Lung (tissue), 12 donors: ENCODE data around the gene ACP1. TPM values are rescaled to one million over a fixed set of nuclear protein-coding genes. Genes with fewer than 3 reads are reported as not detected.
"Not testable (repeated sequence)": the region's sequence is repeated elsewhere in the genome, so short reads cannot be mapped to it uniquely, and the experiment has no call there.

Source experiments
- ATAC-seq: fragments of 200-7000 bp; cut with Tn5 transposase; one replicate; pipeline ENCODE4 v1.9.1; 2020; ENCODE audit warnings: moderate number of reproducible peaks; ENCODE audit not compliant: insufficient read depth, low FRiP score
- DNase-seq, 3 donors: peaks; one replicate each; pipeline ENCODE4 v3.0.0-alpha.2; 2013 to 2017
- H3K27ac ChIP-seq, 2 donors: one replicate each; pipeline ENCODE4 v1.5.1; 2013; ENCODE audit warnings: mild to moderate bottlenecking in 2 of 2, moderate library complexity in 2 of 2, control low read depth in 1 of 2, inconsistent platforms in 1 of 2, low read depth in 1 of 2, low read length in 1 of 2
- H3K27me3 ChIP-seq, 3 donors: one replicate each; pipeline ENCODE4 v1.5.1; 2013; ENCODE audit warnings: low read length in 2 of 3; ENCODE audit not compliant: control insufficient read depth in 3 of 3, insufficient read depth in 3 of 3
- H3K36me3 ChIP-seq, 4 donors: one replicate each; pipeline ENCODE4 v1.5.1; 2013; ENCODE audit warnings: low read length in 4 of 4, mild to moderate bottlenecking in 1 of 4, moderate library complexity in 1 of 4; ENCODE audit not compliant: control insufficient read depth in 4 of 4, insufficient read depth in 4 of 4
- H3K4me1 ChIP-seq, 5 donors: one replicate each; pipeline ENCODE4 v1.5.1; 2013; ENCODE audit warnings: low read length in 5 of 5, mild to moderate bottlenecking in 2 of 5, moderate library complexity in 1 of 5; ENCODE audit not compliant: control insufficient read depth in 5 of 5, insufficient read depth in 5 of 5
- H3K4me3 ChIP-seq: one replicate; pipeline ENCODE4 v1.5.1; 2013; ENCODE audit warnings: mild to moderate bottlenecking, control low read depth, moderate library complexity
- H3K9ac ChIP-seq, 2 donors: one replicate each; pipeline ENCODE4 v1.5.1; 2013; ENCODE audit warnings: low read length in 2 of 2, control low read depth in 1 of 2; ENCODE audit not compliant: insufficient read depth in 1 of 2
- H3K9me3 ChIP-seq, 4 donors: one replicate each; pipeline ENCODE4 v1.5.1; 2013; ENCODE audit warnings: low read length in 3 of 4, mild to moderate bottlenecking in 1 of 4, moderate library complexity in 1 of 4; ENCODE audit not compliant: control insufficient read depth in 4 of 4, insufficient read depth in 3 of 4
- WGBS, 2 donors: extraction: QIAGEN DNeasy Blood & Tissue Kit; methylation state at CpG; one replicate each; pipeline ENCODE4 v1.1.7; 2013; 5-methylcytosine and 5-hydroxymethylcytosine counted together
- polyA plus RNA-seq, 2 donors: library from polyadenylated mRNA; stranded (reverse); fragments of 200-250 nt; gene quantifications; one replicate each; pipeline ENCODE4 v1.2.1, GENCODE V29; 2013
- total RNA-seq, 2 donors: library from RNA; depleted of rRNA in 1 of 2; stranded (reverse); fragments of >200 nt in 1 of 2; gene quantifications; one replicate each; pipeline ENCODE4 v1.2.1, GENCODE V29; 2014 to 2021
- TF ChIP-seq, protein P1 (sequence below): IDR thresholded peaks from 2 replicates; pipeline ENCODE4 v1.5.1; 2012; ENCODE audit warnings: mild to moderate bottlenecking; ENCODE audit errors: control extremely low read depth, extremely low read depth
- donor health status: control.
- donor health status: control.
- donor health status: Bipolar disorder and iron deficiency.
- donor health status: healthy.
- donor health status: DM: yes; HTN: yes; CAD: no.

The ACP1 gene
- total and polyA plus RNA-seq, 4 donors = 66.0 to 136 (median 75.0) TPM

DNA sequence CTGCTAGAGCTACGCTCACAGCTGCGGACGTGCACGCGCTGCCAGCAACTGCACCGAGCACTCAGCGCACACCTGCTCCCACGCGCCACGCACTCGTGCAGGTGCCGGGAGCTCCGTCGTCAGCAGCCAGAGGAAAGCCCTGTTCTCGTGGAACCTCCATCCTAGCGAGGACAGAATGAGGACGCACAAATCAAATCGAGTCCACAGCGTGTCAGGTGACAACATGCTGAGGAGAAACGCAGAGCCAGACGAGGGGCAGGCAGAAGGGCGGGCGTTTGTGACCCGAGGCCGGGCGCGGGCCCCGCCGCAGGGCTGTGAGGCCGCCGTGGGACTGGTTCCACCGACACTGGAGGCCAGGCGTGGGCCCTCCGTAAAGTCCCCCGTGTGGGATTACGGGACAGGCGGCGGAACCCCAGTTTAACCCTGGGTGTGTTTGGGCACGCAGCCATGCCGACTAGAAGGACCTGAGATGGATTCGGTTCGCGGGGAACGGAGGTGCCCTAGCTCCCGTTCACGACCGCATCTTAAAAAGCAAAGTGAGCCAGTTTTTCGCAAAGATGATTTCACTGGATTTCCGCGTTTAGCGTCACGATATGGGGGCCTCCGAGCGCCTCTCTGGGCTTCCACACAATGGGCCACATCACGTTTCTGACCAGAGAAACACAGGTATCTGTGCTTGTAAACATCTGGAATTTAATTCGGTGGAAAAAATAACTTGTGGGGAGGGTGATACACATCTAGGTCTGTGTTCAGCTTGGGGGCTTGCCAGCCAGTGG lies 50.0 kb downstream of the ACP1 start:
- H3K4me3 ChIP-seq = no peak overlapping the region
- H3K27me3 ChIP-seq = no peaks in the 10 kb centered on the region
- TF ChIP-seq, protein P1, sequence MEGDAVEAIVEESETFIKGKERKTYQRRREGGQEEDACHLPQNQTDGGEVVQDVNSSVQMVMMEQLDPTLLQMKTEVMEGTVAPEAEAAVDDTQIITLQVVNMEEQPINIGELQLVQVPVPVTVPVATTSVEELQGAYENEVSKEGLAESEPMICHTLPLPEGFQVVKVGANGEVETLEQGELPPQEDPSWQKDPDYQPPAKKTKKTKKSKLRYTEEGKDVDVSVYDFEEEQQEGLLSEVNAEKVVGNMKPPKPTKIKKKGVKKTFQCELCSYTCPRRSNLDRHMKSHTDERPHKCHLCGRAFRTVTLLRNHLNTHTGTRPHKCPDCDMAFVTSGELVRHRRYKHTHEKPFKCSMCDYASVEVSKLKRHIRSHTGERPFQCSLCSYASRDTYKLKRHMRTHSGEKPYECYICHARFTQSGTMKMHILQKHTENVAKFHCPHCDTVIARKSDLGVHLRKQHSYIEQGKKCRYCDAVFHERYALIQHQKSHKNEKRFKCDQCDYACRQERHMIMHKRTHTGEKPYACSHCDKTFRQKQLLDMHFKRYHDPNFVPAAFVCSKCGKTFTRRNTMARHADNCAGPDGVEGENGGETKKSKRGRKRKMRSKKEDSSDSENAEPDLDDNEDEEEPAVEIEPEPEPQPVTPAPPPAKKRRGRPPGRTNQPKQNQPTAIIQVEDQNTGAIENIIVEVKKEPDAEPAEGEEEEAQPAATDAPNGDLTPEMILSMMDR = no peak
- no peak for ATAC-seq
- WGBS, 2 donors = 93 to 95% methylated on average over 56 of the region's 56 CpGs
- peaks cover 0 to 2% (median 0%) of the 10 kb centered on the region in 4 donors for H3K9me3 ChIP-seq
- peaks cover 0 to 6% (median 0%) of the 10 kb centered on the region in 5 donors for H3K4me1 ChIP-seq
- DNase-seq = no peak
- no peaks in the 10 kb centered on the region for H3K36me3 ChIP-seq
- H3K27ac ChIP-seq = no peak overlapping the region
- no peak overlapping the region for H3K9ac ChIP-seq

DNA sequence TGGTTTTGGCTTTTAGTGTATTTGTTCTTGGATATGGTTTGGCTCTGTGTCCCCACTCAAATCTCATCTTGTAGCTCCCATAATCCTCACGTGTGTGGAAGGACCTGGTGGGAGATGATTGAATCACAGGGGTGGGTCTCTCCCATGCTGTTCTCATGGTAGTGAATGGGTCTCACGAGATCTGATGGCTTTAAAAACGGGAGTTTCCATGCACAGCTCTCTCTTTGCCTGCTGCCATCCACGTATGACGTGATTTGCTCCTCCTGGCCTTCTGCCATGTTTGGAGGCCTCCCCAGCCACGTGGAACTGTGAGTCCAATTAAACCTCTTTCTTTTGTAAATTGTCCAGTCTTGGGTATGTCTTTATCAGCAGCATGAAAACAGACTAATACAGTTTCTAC lies 51.2 kb downstream of the ACP1 start:
- not testable (repeated sequence) for ATAC-seq, H3K9me3 ChIP-seq, H3K36me3 ChIP-seq, H3K4me1 ChIP-seq, H3K27ac ChIP-seq, H3K9ac ChIP-seq, DNase-seq, H3K4me3 ChIP-seq, H3K27me3 ChIP-seq
- WGBS, 2 donors = 59 to 80% methylated on average over 6 of the region's 6 CpGs

DNA sequence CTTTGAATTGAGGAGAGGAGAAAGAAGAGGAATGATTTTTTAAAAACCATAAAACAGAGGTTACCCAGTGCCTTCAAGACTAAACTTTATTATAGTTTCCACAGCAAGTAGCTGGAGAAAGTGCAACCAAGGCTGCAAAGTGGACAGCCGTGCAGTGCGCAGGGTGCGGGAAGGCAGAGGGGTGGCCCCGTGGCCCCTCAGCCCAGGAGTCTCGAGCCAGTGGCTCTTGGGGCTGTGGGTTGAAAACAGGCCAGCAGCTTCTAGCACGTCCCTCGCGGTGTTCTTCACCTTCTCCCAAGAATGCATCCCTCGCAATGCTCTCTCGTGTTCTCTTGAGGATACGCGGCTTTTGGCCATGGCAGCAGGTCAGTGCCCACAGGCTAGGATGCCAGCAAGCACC lies 51.6 kb downstream of the ACP1 start:
- no peak for DNase-seq
- TF ChIP-seq, protein P1 = no peak
- peaks cover 0 to 6% (median 0%) of the 10 kb centered on the region in 5 donors for H3K4me1 ChIP-seq
- no peak overlapping the region for H3K27ac ChIP-seq
- WGBS, 2 donors = 90 to 94% methylated on average over 12 of the region's 12 CpGs
- H3K36me3 ChIP-seq = no peaks in the 10 kb centered on the region
- no peak for ATAC-seq
- H3K27me3 ChIP-seq = no peaks in the 10 kb centered on the region
- H3K4me3 ChIP-seq = no peak overlapping the region
- H3K9me3 ChIP-seq = peaks cover 0 to 2% (median 0%) of the 10 kb centered on the region in 4 donors
- H3K9ac ChIP-seq = no peak overlapping the region

DNA sequence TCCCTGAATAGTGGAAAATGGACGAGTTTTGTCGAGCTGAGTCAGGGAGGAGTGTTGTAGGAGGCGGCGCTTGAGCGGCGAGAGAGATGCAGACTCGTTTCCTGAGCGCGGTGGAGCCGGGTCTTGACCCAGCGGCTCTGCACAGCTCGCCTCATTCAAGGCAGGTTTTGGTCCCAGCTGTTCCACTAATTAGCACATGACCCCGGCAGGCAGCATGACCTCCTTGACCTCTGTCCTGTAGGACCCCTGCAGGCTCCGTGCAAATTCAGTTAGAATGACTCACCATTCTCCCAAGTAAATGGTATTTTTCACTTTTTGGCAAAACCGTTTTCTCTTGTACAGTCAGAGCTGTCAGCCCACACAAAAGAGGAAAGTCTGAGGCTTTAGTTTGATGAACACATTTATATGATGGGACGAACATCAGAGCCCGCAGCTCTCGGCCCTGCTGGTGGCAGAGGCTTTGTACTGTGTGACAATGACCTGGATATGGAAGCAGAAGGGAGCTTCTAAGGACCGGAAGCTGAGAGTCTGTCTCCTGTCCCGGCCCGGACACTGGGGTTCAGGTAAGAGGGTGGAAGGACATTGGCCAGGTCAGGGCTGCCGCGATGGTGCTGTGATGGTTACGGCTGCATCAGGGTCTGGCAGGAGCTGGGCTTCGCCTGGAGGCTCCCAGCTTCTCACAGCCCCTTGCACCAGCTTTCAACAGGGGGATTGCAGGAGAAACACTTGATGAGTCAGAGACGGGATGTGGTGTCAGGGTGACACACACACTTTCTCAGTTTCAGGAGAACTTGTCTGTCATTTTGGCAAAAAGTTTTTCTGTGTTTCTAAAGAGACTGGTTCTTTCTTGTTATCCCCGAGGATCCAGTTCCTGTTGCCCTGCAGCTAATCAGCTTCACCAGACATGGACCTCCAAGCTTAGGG lies 53.0 kb downstream of the ACP1 start:
- Histone ChIP-seq H3K9ac (no peak overlapping the region), H3K9me3 (peaks cover 0 to 2% (median 0%) of the 10 kb centered on the region in 4 donors), H3K27me3 (no peaks in the 10 kb centered on the region), H3K4me3 (no peak overlapping the region), H3K27ac (no peak overlapping the region), H3K36me3 (no peaks in the 10 kb centered on the region), H3K4me1 (peaks cover 0 to 6% (median 0%) of the 10 kb centered on the region in 5 donors)
- DNase-seq = no peak
- TF ChIP-seq, protein P1 = no peak
- no peak for ATAC-seq
- 71 to 87% methylated on average over 27 of the region's 27 CpGs for WGBS, 2 donors
